ENCODE data around the gene SERBP1. TPM values are rescaled to one million over a fixed set of nuclear protein-coding genes. Genes with fewer than 3 reads are reported as not detected.
A peak's percentile ranks its signal among the peaks of the same experiment; 100 is the strongest.

Gene SERBP1
- total RNA-seq, 5 donors from 2014 or later (not counting 1 experiment from before 2014, with no cell fraction given), result 125 to 157 (median 154) TPM

DNA sequence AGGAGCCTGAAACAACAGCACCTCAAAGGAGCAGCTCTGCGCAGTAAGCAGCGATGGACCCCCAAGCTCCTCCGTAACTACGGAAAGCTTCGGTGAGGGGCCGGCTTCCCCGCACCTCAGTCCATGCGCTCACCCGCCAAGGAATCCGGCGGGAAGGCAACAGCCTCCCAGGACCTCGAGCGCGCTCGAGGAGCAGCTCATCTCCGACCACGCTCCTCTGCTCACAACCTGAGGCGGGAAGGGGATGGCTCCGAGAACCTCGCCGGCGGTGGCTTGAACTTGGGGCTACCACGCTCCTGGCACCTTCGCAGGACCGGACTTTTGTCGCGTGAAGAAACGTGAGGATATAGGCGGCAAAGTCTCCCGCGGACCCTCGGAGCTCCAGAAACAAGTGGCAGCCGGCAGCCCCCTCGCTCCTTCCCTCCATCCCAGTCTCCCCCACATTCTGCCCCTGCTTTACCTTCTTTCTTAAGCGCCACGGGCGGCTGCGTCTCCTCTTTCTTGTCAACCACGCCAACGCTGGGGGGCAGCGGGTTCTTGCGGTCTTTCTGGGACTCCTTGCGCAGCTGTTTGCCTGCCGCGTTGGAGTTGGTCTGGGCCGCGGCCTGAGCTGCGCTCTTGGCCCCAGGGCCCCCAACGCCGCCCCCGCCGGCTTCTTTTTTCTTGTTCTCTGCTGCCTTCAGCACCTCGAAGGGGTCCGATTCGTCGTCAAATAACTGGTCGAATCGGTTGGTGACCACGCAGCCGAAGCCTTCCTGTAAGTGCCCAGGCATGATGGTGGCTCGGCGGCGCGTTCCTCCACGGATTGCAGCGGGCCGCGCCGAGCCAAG is 459 bp downstream of the SERBP1 start:
- CTCF ChIA-PET, result interaction anchor here in 1 of 2 donors (0.7 to 1.3 kb wide), 7 partner anchors 14 to 505 kb away, joined by 3 to 4 read pairs (median 3); partner anchors contain the start of genes DNAI4 and MIER1
- peaks cover 53 to 78% (median 60%) of the 10 kb centered on the region in 3 donors for H3K4me1 Mint-ChIP-seq
- under 1% methylated on average over 57 of the region's 69 CpGs for WGBS (ENCODE audit: insufficient coverage)

DNA sequence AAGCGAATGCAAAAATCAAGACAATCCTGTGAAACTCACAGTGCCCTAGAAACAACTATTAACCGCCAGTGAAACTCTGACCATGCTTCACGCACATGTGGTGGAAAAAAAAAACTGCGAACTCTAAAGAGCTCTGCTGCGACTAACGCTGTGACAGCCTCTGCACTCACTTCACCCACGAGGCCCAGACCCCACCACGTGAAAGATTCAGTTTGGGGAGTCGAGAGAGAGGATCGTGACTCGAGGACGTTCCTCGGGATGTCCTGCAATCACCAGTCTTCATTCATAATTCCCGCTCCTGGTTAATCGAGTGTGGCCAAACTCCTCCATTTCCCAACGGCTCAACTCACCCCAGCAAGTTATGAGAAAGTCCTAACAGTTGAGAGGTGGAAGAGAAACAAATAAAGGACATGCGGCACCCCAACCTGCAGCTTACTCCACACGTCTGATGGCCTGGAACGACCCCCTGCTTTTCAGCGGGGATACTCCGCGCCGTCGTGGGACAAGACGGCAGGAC is 1.1 kb downstream of the SERBP1 start:
- POLR2A ChIA-PET, result interaction anchor here (0.6 to 2.7 kb wide), 7 partner anchors 13 to 491 kb away, joined by 3 to 10 read pairs (median 3); no protein-coding TSS in a partner anchor
- H3K36me3 Mint-ChIP-seq, result peaks cover 34% of the 10 kb centered on the region
- H3K4me3 ChIP-seq (ENCODE audit: control insufficient read depth in 1 of 2, extremely low read depth in 1 of 2, low read length in 1 of 2), result peak overlapping the region; percentile 96

More for the DNA sequence above, 459 bp downstream of the SERBP1 start:
- Mint-ChIP-seq H3K4me3 (peak overlapping the region; percentile 91 to 100 (median 98)), H3K27me3 (no peaks in the 10 kb centered on the region), H3K9me3 (no peaks in the 10 kb centered on the region), H3K36me3 (peaks cover 30% of the 10 kb centered on the region), H3K27ac (peak overlapping the region; percentile 96 to 99)
- POLR2A ChIA-PET, result interaction anchor here (0.6 to 2.7 kb wide), 3 partner anchors 14 to 90 kb away, joined by 3 to 10 read pairs (median 3); no protein-coding TSS in a partner anchor
- peak overlapping the region; percentile 96 for H3K4me3 ChIP-seq (ENCODE audit: control insufficient read depth in 1 of 2, extremely low read depth in 1 of 2, low read length in 1 of 2)
- ATAC-seq (replicated peaks in 1 of 4) (peak in 3 of 4 experiments; percentile 4 to 10 (median 6)), DNase-seq (peak in 26 of 35 experiments; percentile 2 to 44 (median 14))
- H3K36me3 ChIP-seq (ENCODE audit: control insufficient read depth in 2 of 2, extremely low read depth in 1 of 2, insufficient read depth in 1 of 2, low read length in 1 of 2), result peaks cover 0 to 14% of the 10 kb centered on the region in 2 donors
- H3K27ac ChIP-seq (ENCODE audit: low read length), result peak overlapping the region; percentile 96
- peaks cover 11 to 35% of the 10 kb centered on the region in 2 experiments for H3K4me1 ChIP-seq (ENCODE audit: control insufficient read depth in 1 of 2, extremely low read depth in 1 of 2, insufficient read depth in 2 of 2, low read length in 2 of 2)
- no peaks in the 10 kb centered on the region for H3K27me3 ChIP-seq (replicated peaks in 1 of 2; ENCODE audit: control insufficient read depth in 2 of 2, extremely low read depth in 1 of 2, insufficient read depth in 2 of 2, low read length in 1 of 2)
- no peaks in the 10 kb centered on the region for H3K9me3 ChIP-seq

DNA sequence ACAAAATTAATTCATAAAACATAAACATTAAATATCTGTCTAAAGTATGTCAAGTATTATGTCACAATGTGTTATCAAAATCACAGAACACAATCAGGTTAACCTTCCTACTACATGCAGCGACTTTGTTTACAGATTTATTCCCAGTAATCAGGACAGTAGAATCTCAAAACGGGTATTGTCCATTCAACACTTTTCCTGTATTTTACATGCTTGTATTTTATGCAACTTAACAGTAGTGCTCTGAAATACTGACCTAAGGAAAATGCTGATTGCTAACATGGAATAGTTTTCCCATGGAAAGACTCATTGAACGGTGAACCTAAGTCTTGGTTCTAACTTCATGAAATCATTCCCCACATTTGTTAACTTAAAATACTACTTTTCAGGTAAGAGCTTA is 2.3 kb downstream of the SERBP1 start:
- POLR2A ChIA-PET, result interaction anchor here (0.6 to 2.7 kb wide), 4 partner anchors 8 to 495 kb away, joined by 3 to 10 read pairs (median 3); no protein-coding TSS in a partner anchor
- 0% methylated on average over 1 of the region's 3 CpGs for WGBS (ENCODE audit: insufficient coverage)
- H3K4me1 Mint-ChIP-seq, result peaks cover 57 to 77% (median 61%) of the 10 kb centered on the region in 3 donors
- no peak for DNase-seq
- CTCF ChIA-PET, result interaction anchor here (0.5 to 1.6 kb wide), 5 partner anchors 20 to 216 kb away, joined by 3 to 6 read pairs (median 3); no protein-coding TSS in a partner anchor
- no peak for ATAC-seq (replicated peaks in 1 of 4)
- Histone ChIP-seq H3K27ac (ENCODE audit: low read length) (peak overlapping the region; percentile 26), H3K4me3 (ENCODE audit: control insufficient read depth in 1 of 2, extremely low read depth in 1 of 2, low read length in 1 of 2) (peak overlapping the region; percentile 96), H3K27me3 (replicated peaks in 1 of 2; ENCODE audit: control insufficient read depth in 2 of 2, extremely low read depth in 1 of 2, insufficient read depth in 2 of 2, low read length in 1 of 2) (no peaks in the 10 kb centered on the region), H3K4me1 (ENCODE audit: control insufficient read depth in 1 of 2, extremely low read depth in 1 of 2, insufficient read depth in 2 of 2, low read length in 2 of 2) (peaks cover 14 to 28% of the 10 kb centered on the region in 2 experiments), H3K9me3 (no peaks in the 10 kb centered on the region), H3K36me3 (ENCODE audit: control insufficient read depth in 2 of 2, extremely low read depth in 1 of 2, insufficient read depth in 1 of 2, low read length in 1 of 2) (peaks cover 0 to 29% of the 10 kb centered on the region in 2 donors)
- H3K27me3 Mint-ChIP-seq, result no peaks in the 10 kb centered on the region
- peak overlapping the region; percentile 18 to 71 for H3K27ac Mint-ChIP-seq
- peaks cover 43% of the 10 kb centered on the region for H3K36me3 Mint-ChIP-seq
- H3K4me3 Mint-ChIP-seq, result peak overlapping the region; percentile 91 to 100 (median 98)
- H3K9me3 Mint-ChIP-seq, result no peaks in the 10 kb centered on the region

More for the DNA sequence above, 1.1 kb downstream of the SERBP1 start:
- Mint-ChIP-seq H3K4me3 (peak overlapping the region; percentile 91 to 100 (median 98)), H3K27me3 (no peaks in the 10 kb centered on the region), H3K27ac (peak overlapping the region; percentile 96 to 99), H3K9me3 (no peaks in the 10 kb centered on the region), H3K4me1 (peaks cover 56 to 77% (median 62%) of the 10 kb centered on the region in 3 donors)
- DNase-seq (peak in 28 of 35 experiments; percentile 6 to 62 (median 26)), ATAC-seq (replicated peaks in 1 of 4) (no peak)
- peaks cover 11 to 35% of the 10 kb centered on the region in 2 experiments for H3K4me1 ChIP-seq (ENCODE audit: control insufficient read depth in 1 of 2, extremely low read depth in 1 of 2, insufficient read depth in 2 of 2, low read length in 2 of 2)
- no peaks in the 10 kb centered on the region for H3K9me3 ChIP-seq
- H3K36me3 ChIP-seq (ENCODE audit: control insufficient read depth in 2 of 2, extremely low read depth in 1 of 2, insufficient read depth in 1 of 2, low read length in 1 of 2), result peaks cover 0 to 20% of the 10 kb centered on the region in 2 donors
- H3K27ac ChIP-seq (ENCODE audit: low read length), result peak overlapping the region; percentile 96
- H3K27me3 ChIP-seq (replicated peaks in 1 of 2; ENCODE audit: control insufficient read depth in 2 of 2, extremely low read depth in 1 of 2, insufficient read depth in 2 of 2, low read length in 1 of 2), result no peaks in the 10 kb centered on the region
- WGBS (ENCODE audit: insufficient coverage), result 2% methylated on average over 10 of the region's 25 CpGs
- CTCF ChIA-PET, result interaction anchor here (0.7 to 1.3 kb wide), 9 partner anchors 13 to 448 kb away, joined by 3 to 4 read pairs (median 3); no protein-coding TSS in a partner anchor

DNA sequence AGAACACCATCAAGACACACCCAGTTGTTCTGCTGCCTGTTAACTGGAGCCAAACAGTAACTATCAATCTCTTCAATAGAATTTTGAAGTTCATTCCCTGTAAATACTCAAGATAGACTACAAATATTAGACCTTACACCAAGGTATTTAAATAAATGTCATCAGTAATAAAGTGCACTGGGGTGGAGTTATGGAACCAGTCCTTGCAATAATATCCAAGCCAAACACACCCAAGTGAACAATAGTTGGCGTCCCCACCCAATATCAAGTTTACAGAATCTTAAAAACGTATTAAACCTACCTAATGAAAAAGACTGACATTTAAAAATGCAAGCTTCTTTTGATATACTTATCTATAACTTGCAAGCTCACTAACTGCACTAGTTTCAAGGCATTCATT is 2.7 kb downstream of the SERBP1 start:
- ATAC-seq (replicated peaks in 1 of 4) (no peak), DNase-seq (no peak)
- H3K27ac Mint-ChIP-seq, result peak overlapping the region; percentile 18 to 71
- H3K27me3 ChIP-seq (replicated peaks in 1 of 2; ENCODE audit: control insufficient read depth in 2 of 2, extremely low read depth in 1 of 2, insufficient read depth in 2 of 2, low read length in 1 of 2), result no peaks in the 10 kb centered on the region
- peaks cover 48% of the 10 kb centered on the region for H3K36me3 Mint-ChIP-seq
- H3K27ac ChIP-seq (ENCODE audit: low read length), result no peak overlapping the region
- H3K4me1 ChIP-seq (ENCODE audit: control insufficient read depth in 1 of 2, extremely low read depth in 1 of 2, insufficient read depth in 2 of 2, low read length in 2 of 2), result peaks cover 14 to 28% of the 10 kb centered on the region in 2 experiments
- no peaks in the 10 kb centered on the region for H3K9me3 ChIP-seq
- ChIA-PET POLR2A (interaction anchor here (1.0 to 2.7 kb wide), 3 partner anchors 8 to 15 kb away, joined by 3 to 10 read pairs (median 3); no protein-coding TSS in a partner anchor), CTCF (interaction anchor here (0.7 to 1.6 kb wide), 2 partner anchors 19 to 215 kb away, joined by 6 to 7 read pairs; no protein-coding TSS in a partner anchor)
- peaks cover 0 to 34% of the 10 kb centered on the region in 2 donors for H3K36me3 ChIP-seq (ENCODE audit: control insufficient read depth in 2 of 2, extremely low read depth in 1 of 2, insufficient read depth in 1 of 2, low read length in 1 of 2)
- 0% methylated on average over 2 of the region's 2 CpGs for WGBS (ENCODE audit: insufficient coverage)
- H3K27me3 Mint-ChIP-seq, result no peaks in the 10 kb centered on the region
- peak overlapping the region; percentile 91 to 100 (median 98) for H3K4me3 Mint-ChIP-seq
- H3K4me3 ChIP-seq (ENCODE audit: control insufficient read depth in 1 of 2, extremely low read depth in 1 of 2, low read length in 1 of 2), result peak overlapping the region in 1 of 2 donors; percentile 96
- peaks cover 59 to 81% (median 63%) of the 10 kb centered on the region in 3 donors for H3K4me1 Mint-ChIP-seq
- H3K9me3 Mint-ChIP-seq, result no peaks in the 10 kb centered on the region

DNA sequence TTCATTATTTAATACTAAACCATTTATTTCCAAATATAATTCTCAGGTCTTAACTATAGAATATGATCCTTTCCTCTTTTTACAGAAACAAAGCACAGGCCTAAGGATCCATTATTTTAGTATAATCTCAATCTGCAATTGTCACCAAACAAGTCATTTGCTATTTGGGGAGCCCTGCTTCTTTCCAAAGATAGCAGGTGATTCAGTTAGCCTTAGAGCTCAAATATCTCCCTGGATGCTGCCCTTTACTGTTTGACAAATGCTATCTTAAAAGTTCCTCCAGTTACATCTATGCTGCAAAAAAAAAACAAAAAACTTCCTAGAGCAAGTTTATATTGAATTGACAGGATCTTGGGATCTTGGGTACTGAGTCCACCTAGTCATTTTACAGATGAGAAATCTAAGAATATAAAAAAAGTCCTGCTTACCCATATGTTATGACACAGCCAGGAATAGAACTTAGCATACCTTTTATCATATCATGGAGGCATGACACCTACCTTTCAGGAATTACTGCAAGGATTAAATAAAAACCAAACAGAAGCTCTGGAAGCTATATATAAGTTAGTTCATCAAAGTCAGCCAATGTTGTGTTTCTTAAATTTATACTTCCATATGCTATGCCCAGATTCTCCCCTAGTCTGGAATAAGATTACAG is 9.2 kb downstream of the SERBP1 start:
- H3K27ac ChIP-seq (ENCODE audit: low read length), result no peak overlapping the region
- no peak overlapping the region for H3K4me3 Mint-ChIP-seq
- POLR2A ChIA-PET, result interaction anchor here in 1 of 2 donors (0.6 to 0.7 kb wide), 3 partner anchors 10 to 249 kb away, joined by 3 to 7 read pairs (median 6); no protein-coding TSS in a partner anchor

More for the DNA sequence above, 9.2 kb downstream of the SERBP1 start:
- ATAC-seq (replicated peaks in 1 of 4) (no peak), DNase-seq (no peak)
- peaks cover 11 to 19% of the 10 kb centered on the region in 2 experiments for H3K4me1 ChIP-seq (ENCODE audit: control insufficient read depth in 1 of 2, extremely low read depth in 1 of 2, insufficient read depth in 2 of 2, low read length in 2 of 2)
- H3K36me3 ChIP-seq (ENCODE audit: control insufficient read depth in 2 of 2, extremely low read depth in 1 of 2, insufficient read depth in 1 of 2, low read length in 1 of 2), result peaks cover 0 to 88% of the 10 kb centered on the region in 2 donors
- no peaks in the 10 kb centered on the region for H3K27me3 Mint-ChIP-seq
- H3K27me3 ChIP-seq (replicated peaks in 1 of 2; ENCODE audit: control insufficient read depth in 2 of 2, extremely low read depth in 1 of 2, insufficient read depth in 2 of 2, low read length in 1 of 2), result no peaks in the 10 kb centered on the region
- H3K4me1 Mint-ChIP-seq, result peaks cover 68 to 75% (median 73%) of the 10 kb centered on the region in 3 donors
- CTCF ChIA-PET, result interaction anchor here (0.6 to 1.0 kb wide), 4 partner anchors 18 to 277 kb away, joined by 3 to 5 read pairs (median 4); no protein-coding TSS in a partner anchor
- no peaks in the 10 kb centered on the region for H3K9me3 ChIP-seq
- H3K27ac Mint-ChIP-seq, result peak overlapping the region in 1 of 2 donors; percentile 2
- no peaks in the 10 kb centered on the region for H3K9me3 Mint-ChIP-seq
- H3K4me3 ChIP-seq (ENCODE audit: control insufficient read depth in 1 of 2, extremely low read depth in 1 of 2, low read length in 1 of 2), result no peak overlapping the region
- H3K36me3 Mint-ChIP-seq, result peaks cover 63% of the 10 kb centered on the region
